K562 treated with DMSO at 1 percent for 48 hours (cell line): ENCODE results near the gene SYT6. TPM values are rescaled to one million over a fixed set of nuclear protein-coding genes. Genes with fewer than 3 reads are reported as not detected.

Source experiments
- total RNA-seq: library from RNA; unstranded; fragments of 300-600 nt; gene quantifications from 2 replicates; pipeline ENCODE4 v1.2.3, GENCODE V29; 2022; ENCODE audit warnings: low replicate concordance; ENCODE audit errors: extremely low read depth

The SYT6 gene
- total RNA-seq = not detected in 2 replicates

GRCh38 chr1:114153261-114154145 lies at the start of gene SYT6:
TSS of gene SYT6 (minus strand) at chr1:114153869. CDS start at chr1:114153772, 97 bp downstream.

Other genes starting within 250 kb of the SYT6 start
- not detected in 2 replicates for gene AP4B1, start 249.1 kb downstream of the SYT6 start, total RNA-seq
- not detected in 2 replicates for gene DCLRE1B, start 248.5 kb downstream of the SYT6 start, total RNA-seq
- not detected in 2 replicates for gene HIPK1, start 224.5 kb downstream of the SYT6 start, total RNA-seq
- not detected in 2 replicates for gene OLFML3, start 174.4 kb downstream of the SYT6 start, total RNA-seq